IMR-90 (cell line): Measurements from ENCODE around the gene PTPN3. TPM values are rescaled to one million over a fixed set of nuclear protein-coding genes. Genes with fewer than 3 reads are reported as not detected.

Experiments
- ATAC-seq: fragments of 200-7000 bp; cut with Tn5 transposase; 2 replicates; pipeline ENCODE4 v1.9.1; 2020; ENCODE audit warnings: low read depth, mild to moderate bottlenecking, moderate library complexity
- BruUV-seq: library from RNA; stranded (reverse); fragments of 400-500 nt; replicated peaks from 2 replicates; lab custom pipeline; 2021; lab: Mats Ljungman, UMichigan
- CTCF ChIA-PET: fragments of 300-600 bp; formaldehyde crosslinking; extraction: SDS; loops from one replicate; lab custom pipeline; 2021; ENCODE audit warnings: antibody characterized with exemption; lab: Yijun Ruan, JAX
- POLR2A ChIA-PET: fragments of 300-600 bp; sonication (Branson Sonifier 250); formaldehyde crosslinking; loops from one replicate; lab custom pipeline; 2022; ENCODE audit warnings: antibody characterized with exemption; ENCODE audit not compliant: unreplicated experiment; lab: Charles Lee
- DNase-seq: peaks from one replicate; pipeline ENCODE4 v3.0.0; 2013
- H2AFZ ChIP-seq: replicated peaks from 2 replicates; pipeline ENCODE3; 2013; ENCODE audit warnings: low read length, mild to moderate bottlenecking; ENCODE audit not compliant: poor library complexity
- H2AK5ac ChIP-seq: 2 replicates; pipeline ENCODE4 v1.6.1; 2013; ENCODE audit warnings: low read depth, low read length, inconsistent platforms
- H2AK9ac ChIP-seq: replicated peaks from 2 replicates; pipeline ENCODE3; 2013; ENCODE audit warnings: mild to moderate bottlenecking, low read depth, low read length, moderate library complexity; ENCODE audit not compliant: poor library complexity
- H2BK120ac ChIP-seq: 2 replicates; pipeline ENCODE4 v1.6.1; 2013; ENCODE audit warnings: low read depth, low read length, inconsistent platforms
- H2BK15ac ChIP-seq: 3 replicates; pipeline ENCODE4 v1.6.1; 2013; ENCODE audit warnings: low read depth, low read length, inconsistent platforms
- H2BK20ac ChIP-seq: 2 replicates; pipeline ENCODE4 v1.6.1; 2013; ENCODE audit warnings: low read depth, mild to moderate bottlenecking, inconsistent platforms, low read length, moderate library complexity
- H2BK5ac ChIP-seq: 2 replicates; pipeline ENCODE4 v1.6.1; 2013; ENCODE audit warnings: mild to moderate bottlenecking, low read depth, low read length, inconsistent platforms; ENCODE audit not compliant: poor library complexity, severe bottlenecking
- H3K14ac ChIP-seq: replicated peaks from 2 replicates; pipeline ENCODE4 v1.6.1; 2013; ENCODE audit warnings: low read depth, low read length, inconsistent platforms
- H3K18ac ChIP-seq: 2 replicates; pipeline ENCODE4 v1.6.1; 2013; ENCODE audit warnings: low read depth, low read length, control low read depth
- H3K23ac ChIP-seq: 2 replicates; pipeline ENCODE4 v1.6.1; 2013; ENCODE audit warnings: low read depth, low read length, inconsistent platforms
- H3K27ac ChIP-seq: 2 replicates; pipeline ENCODE4 v1.5.1; 2013; ENCODE audit warnings: mild to moderate bottlenecking, control low read depth, low read length; ENCODE audit not compliant: insufficient read depth
- H3K27me3 ChIP-seq: 2 replicates; pipeline ENCODE4 v1.6.1; 2013; ENCODE audit warnings: low read length; ENCODE audit not compliant: control insufficient read depth, insufficient read depth
- H3K36me3 ChIP-seq: 2 replicates; pipeline ENCODE4 v1.6.1; 2013; ENCODE audit warnings: low read length, mixed read lengths; ENCODE audit not compliant: control insufficient read depth, insufficient read depth
- H3K4ac ChIP-seq: 2 replicates; pipeline ENCODE4 v1.6.1; 2013; ENCODE audit warnings: low read depth, low read length, inconsistent platforms
- H3K4me1 ChIP-seq: 2 replicates; pipeline ENCODE4 v1.6.1; 2013; ENCODE audit warnings: low read length, mixed read lengths; ENCODE audit not compliant: control insufficient read depth, insufficient read depth
- H3K4me2 ChIP-seq: 2 replicates; pipeline ENCODE4 v1.6.1; 2013; ENCODE audit warnings: low read depth, mild to moderate bottlenecking, control low read depth, low read length, moderate library complexity
- H3K4me3 ChIP-seq: 2 replicates; pipeline ENCODE4 v1.5.1; 2013; ENCODE audit warnings: low read depth, mild to moderate bottlenecking, control low read depth, low read length, moderate library complexity; ENCODE audit not compliant: insufficient read depth
- H3K56ac ChIP-seq: 2 replicates; pipeline ENCODE4 v1.6.1; 2013; ENCODE audit warnings: low read length, inconsistent platforms; ENCODE audit not compliant: insufficient read depth; ENCODE audit errors: extremely low read depth
- H3K79me1 ChIP-seq, 2 experiments: 2 replicates each; pipeline ENCODE4 v1.6.1; 2013; ENCODE audit warnings: low read length in 2 of 2, inconsistent platforms in 1 of 2, low read depth in 1 of 2
- H3K9ac ChIP-seq: 2 replicates; pipeline ENCODE4 v1.6.1; 2013; ENCODE audit warnings: low read depth, low read length, control low read depth
- H3K9me1 ChIP-seq: 2 replicates; pipeline ENCODE4 v1.6.1; 2013; ENCODE audit warnings: low read length, inconsistent platforms; ENCODE audit not compliant: insufficient read depth
- H3K9me3 ChIP-seq: 2 replicates; pipeline ENCODE4 v1.6.1; 2013; ENCODE audit warnings: low read length; ENCODE audit not compliant: control insufficient read depth, insufficient read depth
- H4K20me1 ChIP-seq: 2 replicates; pipeline ENCODE4 v1.6.1; 2013; ENCODE audit warnings: low read length, inconsistent platforms; ENCODE audit not compliant: insufficient read depth
- H4K5ac ChIP-seq: 2 replicates; pipeline ENCODE4 v1.6.1; 2013; ENCODE audit warnings: mild to moderate bottlenecking, low read depth, low read length, control low read depth
- H4K8ac ChIP-seq, 2 experiments: 2 replicates each; pipeline ENCODE4 v1.6.1; 2013; ENCODE audit warnings: low read depth in 2 of 2, low read length in 2 of 2, control low read depth in 1 of 2, inconsistent platforms in 1 of 2
- H4K91ac ChIP-seq: 2 replicates; pipeline ENCODE4 v1.6.1; 2013; ENCODE audit warnings: low read depth, low read length, inconsistent platforms; ENCODE audit not compliant: insufficient read depth
- BHLHE40 ChIP-seq: fragments of 150-350 bp; IDR thresholded peaks from 2 replicates; pipeline ENCODE4 v1.6.1; 2016; ENCODE audit warnings: mild to moderate bottlenecking, low read depth, low read length
- CEBPB ChIP-seq: IDR thresholded peaks from 2 replicates; pipeline ENCODE4 v1.6.1; 2012; ENCODE audit warnings: low read depth, low read length, improper control_type of control experiment
- CHD1 ChIP-seq: IDR thresholded peaks from 2 replicates; pipeline ENCODE4 v1.6.1; 2012; ENCODE audit warnings: low read depth, low read length, improper control_type of control experiment
- FOS ChIP-seq: fragments of 150-350 bp; IDR thresholded peaks from 2 replicates; pipeline ENCODE4 v1.6.1; 2016; ENCODE audit warnings: low read depth, low read length
- MAFK ChIP-seq: IDR thresholded peaks from 2 replicates; pipeline ENCODE4 v1.6.1; 2012; ENCODE audit warnings: low read depth, low read length, improper control_type of control experiment
- MAZ ChIP-seq: IDR thresholded peaks from 2 replicates; pipeline ENCODE4 v1.6.1; 2012; ENCODE audit warnings: low read depth, mild to moderate bottlenecking, low read length, improper control_type of control experiment, moderate library complexity, borderline replicate concordance
- MXI1 ChIP-seq: IDR thresholded peaks from 2 replicates; pipeline ENCODE4 v1.6.1; 2012; ENCODE audit warnings: low read depth, mild to moderate bottlenecking, low read length, moderate library complexity, borderline replicate concordance
- NFE2L2 ChIP-seq: fragments of 150-350 bp; IDR thresholded peaks from 2 replicates; pipeline ENCODE4 v1.6.1; 2016; ENCODE audit warnings: low read depth, mild to moderate bottlenecking, low read length
- POLR2A ChIP-seq: IDR thresholded peaks from 2 replicates; pipeline ENCODE4 v1.6.1; 2012; ENCODE audit warnings: mild to moderate bottlenecking, low read depth, low read length
- RAD21 ChIP-seq: IDR thresholded peaks from 2 replicates; pipeline ENCODE4 v1.6.1; 2012; ENCODE audit warnings: low read length, improper control_type of control experiment
- RFX5 ChIP-seq: IDR thresholded peaks from 2 replicates; pipeline ENCODE4 v1.8.0; 2012; ENCODE audit warnings: low read depth, mild to moderate bottlenecking, low read length, moderate library complexity
- SMC3 ChIP-seq: fragments of 150-350 bp; IDR thresholded peaks from 2 replicates; pipeline ENCODE4 v1.6.1; 2016; ENCODE audit warnings: low read depth, mild to moderate bottlenecking, antibody characterized with exemption, low read length, moderate library complexity
- WGBS, 2 experiments: methylation state at CpG; one replicate each; pipeline versions ENCODE4 v1.1.5 to v1.1.7; 2013; ENCODE audit warnings: missing lambda C conversion rate in 2 of 2; ENCODE audit not compliant: insufficient read length in 1 of 2; ENCODE audit errors: extremely low coverage in 2 of 2; 5-methylcytosine and 5-hydroxymethylcytosine counted together
- dilution Hi-C: fragments of 300-500 bp; cut with HindIII; formaldehyde crosslinking; loops from one replicate; pipeline ENCODE4 v1.14.3; 2018; ENCODE audit warnings: low sequenced_read_pairs; ENCODE audit not compliant: unreplicated experiment
- in situ Hi-C: fragments of 300-500 bp; cut with MboI; formaldehyde crosslinking; loops from 3 replicates; pipeline ENCODE4 v1.14.3; 2019; ENCODE audit warnings: low sequenced_read_pairs, inconsistent platforms, mixed read lengths
- intact Hi-C: fragments of 100-400 bp; cut with micrococcal nuclease; formaldehyde crosslinking; loops from 2 replicates; pipeline ENCODE4 v1.10.0; 2022
- polyA plus RNA-seq, 3 experiments: library from polyadenylated mRNA; depleted of rRNA; stranded (reverse); fragments of >200 nt; gene quantifications; 2 replicates each; pipeline ENCODE4 v1.2.3, GENCODE V29; 2012; ENCODE audit warnings: low replicate concordance in 1 of 3
- total RNA-seq: library from RNA; depleted of rRNA; stranded (reverse); fragments of >200 nt; gene quantifications from 2 replicates; pipeline ENCODE4 v1.2.3, GENCODE V29; 2012
- TF ChIP-seq, protein P1 (sequence below): fragments of 150-350 bp; IDR thresholded peaks from 2 replicates; pipeline ENCODE4 v1.6.1; 2017; ENCODE audit warnings: mild to moderate bottlenecking, antibody characterized with exemption, low read length, low read depth
- TF ChIP-seq, protein P2 (sequence below): fragments of 150-350 bp; IDR thresholded peaks from 2 replicates; pipeline ENCODE4 v1.6.1; 2016; ENCODE audit warnings: low read depth, mild to moderate bottlenecking, low read length, moderate library complexity, borderline replicate concordance

Gene PTPN3
- total and polyA plus RNA-seq, 2 of the 4 experiments (the other 2 are of a cell fraction) = 0.72 to 0.89 TPM

DNA sequence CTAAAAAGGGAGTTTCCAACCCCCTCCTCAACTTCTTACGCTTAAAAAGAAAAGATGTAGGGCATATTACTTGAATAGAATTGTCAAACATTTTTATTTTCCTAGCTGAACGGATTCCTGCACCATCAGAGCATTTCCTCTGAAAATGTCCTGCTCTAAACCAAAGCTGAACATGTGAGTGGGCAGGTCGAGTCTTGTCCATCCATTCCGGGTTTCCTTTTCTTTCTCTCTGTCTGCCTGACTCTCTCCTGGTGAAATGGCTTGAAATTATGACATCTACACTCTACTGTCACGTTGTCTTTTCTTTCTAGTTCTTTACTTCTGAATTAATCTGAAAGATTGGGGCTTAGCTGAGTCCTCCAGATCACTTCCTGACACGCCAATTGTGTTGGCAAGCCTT, 39.2 kb upstream of the PTPN3 start:
- no peak overlapping the region for H2AK9ac ChIP-seq
- WGBS, 2 experiments = no CpG with 5 or more reads among the region's 6 CpGs
- no peak overlapping the region for H3K14ac ChIP-seq
- H3K36me3 ChIP-seq = no peaks in the 10 kb centered on the region
- no peak overlapping the region for H4K91ac ChIP-seq
- ChIA-PET POLR2A (no interaction called here), CTCF (no interaction called here)
- H2BK120ac ChIP-seq = no peak overlapping the region
- H4K8ac ChIP-seq = no peak overlapping the region
- intact Hi-C loops (no loop called here), in situ Hi-C loops (no loop called here), dilution Hi-C loops (no loop called here)
- no peak overlapping the region for H3K23ac ChIP-seq
- no peak overlapping the region for H2BK20ac ChIP-seq
- no peaks in the 10 kb centered on the region for H3K79me1 ChIP-seq
- H2AFZ ChIP-seq = no peak overlapping the region
- DNase-seq (no peak), ATAC-seq (no peak)
- no peak overlapping the region for H3K9ac ChIP-seq
- H4K5ac ChIP-seq = no peak overlapping the region
- H3K27me3 ChIP-seq = peaks cover 18% of the 10 kb centered on the region
- H2BK15ac ChIP-seq = no peak overlapping the region
- H3K4ac ChIP-seq = no peak overlapping the region
- TF ChIP-seq POLR2A (no peak), CEBPB (no peak), MXI1 (no peak), MAZ (no peak), FOS (no peak), RAD21 (no peak), BHLHE40 (no peak), RFX5 (no peak), CHD1 (no peak), NFE2L2 (no peak), MAFK (no peak), SMC3 (no peak)
- TF ChIP-seq, protein P1, sequence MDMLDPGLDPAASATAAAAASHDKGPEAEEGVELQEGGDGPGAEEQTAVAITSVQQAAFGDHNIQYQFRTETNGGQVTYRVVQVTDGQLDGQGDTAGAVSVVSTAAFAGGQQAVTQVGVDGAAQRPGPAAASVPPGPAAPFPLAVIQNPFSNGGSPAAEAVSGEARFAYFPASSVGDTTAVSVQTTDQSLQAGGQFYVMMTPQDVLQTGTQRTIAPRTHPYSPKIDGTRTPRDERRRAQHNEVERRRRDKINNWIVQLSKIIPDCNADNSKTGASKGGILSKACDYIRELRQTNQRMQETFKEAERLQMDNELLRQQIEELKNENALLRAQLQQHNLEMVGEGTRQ = no peak
- TF ChIP-seq, protein P2, sequence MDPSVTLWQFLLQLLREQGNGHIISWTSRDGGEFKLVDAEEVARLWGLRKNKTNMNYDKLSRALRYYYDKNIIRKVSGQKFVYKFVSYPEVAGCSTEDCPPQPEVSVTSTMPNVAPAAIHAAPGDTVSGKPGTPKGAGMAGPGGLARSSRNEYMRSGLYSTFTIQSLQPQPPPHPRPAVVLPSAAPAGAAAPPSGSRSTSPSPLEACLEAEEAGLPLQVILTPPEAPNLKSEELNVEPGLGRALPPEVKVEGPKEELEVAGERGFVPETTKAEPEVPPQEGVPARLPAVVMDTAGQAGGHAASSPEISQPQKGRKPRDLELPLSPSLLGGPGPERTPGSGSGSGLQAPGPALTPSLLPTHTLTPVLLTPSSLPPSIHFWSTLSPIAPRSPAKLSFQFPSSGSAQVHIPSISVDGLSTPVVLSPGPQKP = no peak
- no peaks in the 10 kb centered on the region for H3K9me1 ChIP-seq
- H3K4me1 ChIP-seq = no peaks in the 10 kb centered on the region
- H3K27ac ChIP-seq = no peak overlapping the region
- no peaks in the 10 kb centered on the region for H4K20me1 ChIP-seq
- no peak overlapping the region for H3K18ac ChIP-seq
- no peaks in the 10 kb centered on the region for H3K9me3 ChIP-seq
- no peak overlapping the region for H3K4me2 ChIP-seq
- no peak overlapping the region for H3K56ac ChIP-seq
- H3K4me3 ChIP-seq = no peak overlapping the region
- no TSS peak for BruUV-seq
- H2AK5ac ChIP-seq = no peak overlapping the region
- no peak overlapping the region for H2BK5ac ChIP-seq
